Kidney glomerular epithelial cell (primary cell): ENCODE results near the gene ARFIP2.
"Not testable (repeated sequence)": the region's sequence is repeated elsewhere in the genome, so short reads cannot be mapped to it uniquely, and the experiment has no call there.

Experiments used
- DNase-seq: peaks from one replicate; lab custom pipeline; 2025; lab: John Stamatoyannopoulos, UW

The ARFIP2 gene, protein sequence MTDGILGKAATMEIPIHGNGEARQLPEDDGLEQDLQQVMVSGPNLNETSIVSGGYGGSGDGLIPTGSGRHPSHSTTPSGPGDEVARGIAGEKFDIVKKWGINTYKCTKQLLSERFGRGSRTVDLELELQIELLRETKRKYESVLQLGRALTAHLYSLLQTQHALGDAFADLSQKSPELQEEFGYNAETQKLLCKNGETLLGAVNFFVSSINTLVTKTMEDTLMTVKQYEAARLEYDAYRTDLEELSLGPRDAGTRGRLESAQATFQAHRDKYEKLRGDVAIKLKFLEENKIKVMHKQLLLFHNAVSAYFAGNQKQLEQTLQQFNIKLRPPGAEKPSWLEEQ

DNA sequence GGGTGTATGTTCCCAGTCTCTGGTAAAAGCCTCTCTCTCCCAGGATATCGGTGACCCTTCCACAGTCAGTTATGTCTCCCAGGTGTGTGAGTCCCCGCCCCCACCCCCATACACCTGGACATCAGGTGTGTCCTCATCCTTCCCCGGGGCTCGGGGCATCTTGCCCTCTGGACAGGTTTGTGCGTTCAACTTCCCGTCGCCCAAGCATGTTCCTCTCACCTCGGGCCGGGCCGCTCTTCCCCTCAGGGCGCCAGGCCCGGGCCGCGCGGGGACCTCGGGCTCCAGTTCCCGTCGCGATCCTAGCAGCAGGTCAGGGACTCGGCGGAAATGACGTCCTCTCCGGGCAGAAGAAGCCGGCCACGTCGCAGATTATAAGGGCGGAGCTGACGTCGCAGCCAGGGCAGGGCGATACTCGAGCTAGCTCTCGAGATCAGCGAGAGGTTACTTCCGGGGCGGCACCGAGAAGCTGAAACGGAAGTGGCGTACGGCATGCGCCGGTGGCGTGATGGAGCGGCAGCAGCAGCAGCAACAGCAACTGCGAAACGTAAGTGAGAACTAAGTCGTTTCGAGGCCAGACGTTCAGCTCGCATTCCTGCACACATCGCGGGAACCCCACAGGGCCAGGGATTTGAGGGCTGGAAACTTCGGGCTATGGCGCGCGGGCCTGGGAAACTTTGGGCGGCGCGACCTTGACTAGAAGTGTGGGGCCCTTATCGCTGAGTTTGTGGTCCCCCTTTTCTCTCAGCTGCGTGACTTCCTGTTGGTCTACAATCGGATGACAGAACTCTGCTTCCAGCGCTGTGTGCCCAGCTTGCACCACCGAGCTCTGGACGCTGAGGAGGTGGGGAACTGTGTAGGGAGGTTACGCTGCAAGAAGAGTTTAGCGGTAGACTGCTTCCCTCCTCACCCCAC is at the start of gene ARFIP2, which contains the start of gene TIMM10B:
Gene ARFIP2 (minus strand): TSS at position 320 of the 912 bp plus-strand sequence. CDS start 910 bp downstream, outside the sequence.
Gene TIMM10B (plus strand): TSS at position 490 of the 912 bp plus-strand sequence. CDS start 16 bp downstream, at position 506.
- peak; percentile 95 for DNase-seq

DNA sequence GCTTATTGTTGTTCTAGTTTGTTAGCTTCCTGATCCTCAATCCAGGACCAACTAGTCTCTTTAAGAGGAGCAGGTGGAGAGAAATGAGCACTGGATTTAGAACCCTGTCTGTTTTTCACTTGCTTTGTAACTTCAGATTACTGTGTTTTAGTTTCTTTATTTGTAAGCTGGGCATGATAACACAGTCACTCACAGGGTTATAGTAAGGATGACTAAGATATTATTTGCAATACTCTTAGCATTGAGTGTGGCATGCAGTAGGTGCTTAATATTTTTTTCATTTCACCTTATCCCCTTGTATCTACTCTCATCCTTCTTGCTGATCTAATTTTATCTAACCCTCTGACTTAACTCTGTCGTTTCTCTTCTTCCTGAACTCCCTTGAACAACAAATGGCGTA is 49.7 kb upstream of the ARFIP2 start:
- no peak for DNase-seq

DNA sequence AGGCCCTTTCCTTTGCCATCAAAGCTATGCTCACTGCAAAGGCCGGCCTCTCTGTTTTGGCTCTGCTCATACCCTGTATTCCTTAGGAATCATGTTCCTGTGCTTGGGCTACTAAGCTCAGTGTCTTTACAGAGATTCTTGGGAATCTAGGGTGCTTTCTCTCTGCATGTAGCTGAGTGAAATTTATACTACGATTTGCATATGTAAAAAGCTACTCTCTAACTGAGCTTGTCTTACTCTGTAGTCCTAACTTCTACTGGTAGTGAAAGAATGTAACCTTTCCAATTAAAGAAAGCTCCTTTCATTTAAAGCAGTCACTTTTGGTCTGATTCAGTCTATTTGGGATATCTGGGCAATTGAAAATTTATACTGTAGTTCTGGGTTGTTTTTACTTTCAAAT is 48.1 kb upstream of the ARFIP2 start:
- no peak for DNase-seq

DNA sequence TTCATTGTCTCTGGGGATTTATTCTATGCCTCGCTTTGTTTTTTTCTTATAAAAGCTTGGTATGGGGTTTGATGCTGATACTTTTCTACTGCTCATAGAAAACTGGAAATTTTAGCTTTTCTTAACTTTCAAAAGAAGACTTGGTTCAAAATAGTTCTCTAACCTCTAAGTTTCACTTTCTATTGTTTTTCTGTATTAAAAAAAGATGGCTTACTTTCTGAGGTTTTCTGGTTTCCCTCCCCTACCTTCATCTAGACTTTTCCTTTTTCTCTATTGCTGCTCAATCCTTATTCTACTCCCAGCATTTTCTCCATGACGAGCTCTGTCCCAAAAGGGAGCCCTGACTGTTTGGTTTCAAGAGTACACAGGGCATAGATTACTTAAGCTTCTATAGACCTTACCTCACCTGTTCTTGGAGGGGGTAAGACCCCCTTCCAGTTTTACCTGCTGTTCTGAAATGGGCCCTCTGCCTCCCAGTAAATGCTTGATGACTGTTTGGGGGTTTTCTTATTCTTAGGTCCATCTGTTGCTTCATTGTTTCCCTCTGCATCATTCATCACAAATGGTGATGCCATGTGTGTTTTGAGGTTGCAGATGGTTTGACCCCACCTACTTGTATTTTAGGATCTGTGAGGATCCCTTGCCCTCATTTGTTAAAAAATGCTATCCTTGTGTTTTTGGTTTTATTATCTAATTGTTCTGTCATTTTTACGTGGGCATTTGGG is 45.4 kb upstream of the ARFIP2 start:
- DNase-seq: no peak

DNA sequence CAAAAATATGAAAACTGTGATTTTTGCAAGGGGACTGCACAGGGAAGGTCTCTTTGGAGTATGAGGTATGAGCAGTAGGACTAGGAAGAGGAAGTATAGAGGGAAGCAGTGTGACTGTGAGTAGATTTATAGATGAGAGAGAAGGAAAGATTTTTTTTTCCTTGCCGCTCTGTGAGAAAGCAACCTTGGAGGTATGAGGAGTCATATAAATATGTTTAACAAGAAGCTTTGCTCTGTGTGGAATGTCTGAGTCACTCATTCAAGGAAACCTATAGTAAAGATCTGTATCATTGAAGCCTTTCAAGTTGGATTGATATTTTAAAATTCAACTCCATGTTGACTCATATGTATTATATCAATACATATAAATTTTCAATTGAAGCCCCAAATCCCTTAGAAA is 42.1 kb upstream of the ARFIP2 start:
- DNase-seq: peak; percentile 50

DNA sequence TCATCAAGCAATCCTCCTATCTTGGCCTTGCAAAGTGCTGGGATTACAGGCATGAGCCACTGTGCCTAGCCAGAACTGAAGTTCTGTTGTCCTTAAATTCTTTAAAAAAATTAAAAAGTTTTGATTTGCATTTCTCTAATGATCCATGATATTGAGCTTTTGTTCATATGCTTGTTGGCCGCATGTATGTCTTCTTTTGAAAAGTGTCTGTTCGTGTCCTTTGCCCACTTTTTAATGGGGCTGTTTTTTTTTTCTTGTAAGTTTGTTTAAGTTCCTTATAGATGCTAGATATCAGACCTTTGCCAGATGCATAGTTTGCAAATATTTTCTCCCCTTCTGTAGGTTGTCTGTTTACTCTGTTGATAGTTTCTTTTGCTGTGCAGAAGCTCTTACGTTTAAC is 40.8 kb upstream of the ARFIP2 start:
- not testable (repeated sequence) for DNase-seq

DNA sequence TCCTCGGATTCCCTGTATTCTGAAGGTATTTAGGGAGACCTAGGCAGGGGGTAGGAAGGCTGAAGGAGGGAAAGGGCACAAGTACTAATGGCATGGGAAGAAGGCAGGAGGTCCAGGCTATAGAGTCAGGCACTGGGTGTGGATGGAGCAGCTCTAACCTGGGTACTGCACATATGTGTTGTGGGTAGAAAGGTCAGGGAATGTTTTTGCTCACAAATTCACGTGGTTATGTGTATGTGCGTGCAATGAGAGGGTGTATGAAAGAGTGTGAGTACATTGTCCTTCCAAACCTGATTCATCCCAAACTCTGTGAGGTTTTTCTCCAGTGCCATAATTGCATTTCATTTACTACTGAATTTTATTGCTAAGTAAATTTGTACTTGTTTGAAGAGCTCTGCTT is 39.1 kb upstream of the ARFIP2 start:
- no peak for DNase-seq

DNA sequence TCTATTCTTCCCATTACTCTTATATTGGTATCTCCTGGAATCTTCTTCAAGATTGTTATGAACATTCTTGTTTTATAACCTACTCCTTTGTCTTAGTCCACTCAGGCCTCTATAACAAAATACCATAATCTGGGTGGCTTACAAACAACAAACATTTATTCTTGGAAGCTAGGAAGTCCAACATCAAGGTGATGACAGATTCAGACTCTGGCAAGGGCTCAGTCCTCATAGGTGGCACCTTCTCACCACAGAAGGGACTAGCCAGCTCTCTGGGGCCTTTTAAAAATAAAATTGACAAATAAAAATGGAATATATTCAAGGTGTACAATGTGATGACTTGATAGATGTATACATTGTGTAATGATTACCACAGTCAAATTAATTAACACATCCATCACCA is 35.7 kb upstream of the ARFIP2 start:
- DNase-seq: no peak

DNA sequence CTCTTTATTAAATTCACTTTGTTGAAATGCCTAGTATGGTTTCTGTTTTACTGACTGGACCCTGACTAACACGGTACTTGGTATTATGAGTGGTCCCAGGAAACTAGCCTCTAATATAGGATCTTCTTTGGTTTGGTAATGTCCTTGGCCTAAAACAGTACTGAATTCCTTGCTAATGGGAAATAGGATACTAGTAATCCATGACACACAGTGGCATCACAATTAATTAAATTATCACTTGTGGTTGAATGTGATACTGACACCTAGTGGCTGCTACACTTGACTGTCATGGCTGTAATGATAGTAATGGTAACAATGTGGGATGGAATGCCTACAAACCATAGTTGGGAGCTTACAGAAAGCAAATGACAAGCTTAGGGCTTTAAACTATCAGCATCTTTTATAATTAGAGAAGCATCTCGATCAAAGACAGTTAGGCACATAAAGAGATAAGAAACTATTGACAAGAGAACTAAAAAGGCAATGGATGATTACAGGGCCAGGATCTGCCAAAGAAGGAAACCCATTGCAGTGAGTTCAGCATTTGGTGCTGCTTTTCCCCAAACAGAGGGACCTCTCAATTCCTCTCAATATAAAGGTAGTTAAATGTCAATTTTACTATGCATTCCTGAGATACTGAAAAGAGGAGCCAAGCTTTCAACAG is 24.6 kb upstream of the ARFIP2 start:
- DNase-seq: peak; percentile 56

DNA sequence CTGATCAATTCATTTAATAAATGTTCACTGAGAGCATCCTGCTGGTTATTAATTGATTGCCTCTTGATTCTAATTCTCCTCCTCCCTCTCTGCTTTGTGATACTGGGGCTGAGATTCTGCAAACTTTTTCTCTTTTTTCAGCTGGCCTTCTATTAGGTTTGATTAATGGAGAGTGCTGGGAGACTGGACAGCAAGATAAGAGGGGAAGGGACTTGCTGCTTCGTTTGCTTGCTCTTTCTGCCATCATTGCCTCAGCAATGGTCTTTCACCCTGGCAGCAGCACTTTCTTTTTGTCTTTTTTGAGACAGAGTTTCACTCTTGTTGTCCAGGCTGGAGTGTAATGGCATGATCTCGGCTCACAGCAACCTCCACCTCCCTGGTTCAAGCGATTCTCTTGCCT is 23.0 kb upstream of the ARFIP2 start:
- DNase-seq: no peak

DNA sequence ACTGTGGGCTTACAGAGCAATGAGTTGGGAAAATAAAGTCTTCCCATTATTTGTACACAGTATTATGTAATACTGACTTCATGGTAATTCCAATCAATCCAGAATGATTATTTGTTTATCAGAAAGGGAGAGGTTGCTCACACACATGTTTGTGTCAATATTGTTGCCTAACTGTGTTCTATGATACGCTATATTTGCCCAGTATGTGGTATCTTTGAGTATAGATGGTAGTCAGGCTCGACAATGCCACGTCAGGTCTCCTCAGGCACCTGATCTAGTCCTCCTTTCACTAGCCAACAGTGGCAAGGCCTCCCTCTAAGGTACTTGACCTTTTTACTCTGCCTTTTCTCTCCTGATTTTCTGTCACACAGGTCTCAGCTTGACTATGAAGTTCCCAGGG is 21.3 kb upstream of the ARFIP2 start:
- no peak for DNase-seq

DNA sequence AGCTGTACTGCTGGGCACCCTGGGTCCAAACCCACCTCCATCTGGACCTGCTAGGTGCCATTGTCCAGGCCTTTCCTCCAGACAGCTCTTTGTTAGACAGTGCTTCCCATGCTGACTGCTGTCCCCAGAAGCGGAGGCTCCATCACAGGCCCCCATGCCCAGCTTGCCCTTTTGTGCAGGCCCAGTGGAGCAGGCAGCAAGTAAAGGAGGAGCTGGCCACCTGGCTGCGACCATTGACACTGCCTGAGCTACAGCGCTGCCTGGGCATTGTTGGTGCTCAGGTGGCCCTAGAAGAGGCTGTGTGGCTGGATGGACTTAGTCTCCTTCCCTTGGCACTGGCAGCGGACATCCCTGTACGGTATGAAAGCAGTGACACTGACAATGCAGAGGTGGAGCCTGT is 17.4 kb upstream of the ARFIP2 start:
- DNase-seq: no peak

DNA sequence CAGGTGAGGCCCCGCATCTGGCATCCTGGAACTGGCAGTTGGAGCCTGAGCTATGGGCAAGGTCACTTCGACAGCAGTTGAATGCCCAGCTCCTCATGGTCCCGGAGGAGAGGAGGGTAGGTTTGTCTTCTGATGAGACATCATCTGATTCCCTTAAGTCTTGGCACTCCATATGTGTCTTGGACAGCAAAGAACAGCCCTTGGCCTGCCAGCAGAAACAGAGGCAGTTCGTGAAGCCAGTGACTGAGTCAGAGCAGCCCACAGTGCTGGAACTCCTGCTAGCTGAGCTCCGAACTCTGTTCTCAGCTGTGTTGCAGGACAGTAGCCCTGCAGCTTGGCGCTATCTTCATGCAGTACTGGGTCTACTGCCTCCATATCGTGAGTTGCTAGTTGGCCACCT is 17.0 kb upstream of the ARFIP2 start:
- no peak for DNase-seq

DNA sequence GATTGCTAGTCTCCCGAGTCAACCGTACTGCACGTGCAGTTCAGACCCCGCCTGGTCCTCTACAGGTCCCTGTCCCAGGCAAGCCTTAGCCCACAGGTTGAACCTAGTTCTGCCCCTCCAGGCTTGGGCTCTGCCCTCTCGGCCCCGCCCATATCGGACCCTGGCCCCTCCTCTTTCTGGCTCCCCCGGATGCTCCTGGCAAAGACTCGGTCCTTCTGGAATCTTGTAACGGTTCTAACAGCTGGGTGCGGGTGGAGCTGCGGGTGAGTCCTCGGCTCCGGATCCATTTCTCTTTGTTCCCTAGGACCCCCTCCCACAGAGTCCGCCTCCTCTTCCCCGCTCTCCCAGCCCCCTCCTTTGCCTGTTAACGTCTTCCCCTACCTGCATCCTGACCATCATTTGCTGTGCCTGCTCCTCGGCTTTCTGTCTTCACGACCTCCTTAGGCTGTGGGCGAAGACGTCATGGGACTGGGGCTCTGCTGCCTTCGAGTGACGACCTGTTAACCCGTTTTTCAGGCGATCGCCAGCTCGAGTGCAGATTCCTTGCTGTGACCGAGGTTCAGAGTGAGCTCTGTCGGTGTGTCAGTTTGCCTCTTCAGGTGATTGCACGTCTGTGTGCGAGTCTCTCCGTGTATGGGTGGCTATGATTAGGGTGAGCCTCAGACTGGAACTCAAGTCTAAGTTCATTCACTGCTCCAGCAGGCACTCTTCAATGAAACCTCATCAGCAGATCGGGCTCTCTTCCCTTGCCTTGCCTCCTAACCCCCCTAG is 16.1 kb upstream of the ARFIP2 start, which contains the start of gene DNHD1:
Gene DNHD1 (plus strand): TSS at position 212 of the 771 bp plus-strand sequence. CDS start 936 bp downstream, outside the sequence.
- no peak for DNase-seq

DNA sequence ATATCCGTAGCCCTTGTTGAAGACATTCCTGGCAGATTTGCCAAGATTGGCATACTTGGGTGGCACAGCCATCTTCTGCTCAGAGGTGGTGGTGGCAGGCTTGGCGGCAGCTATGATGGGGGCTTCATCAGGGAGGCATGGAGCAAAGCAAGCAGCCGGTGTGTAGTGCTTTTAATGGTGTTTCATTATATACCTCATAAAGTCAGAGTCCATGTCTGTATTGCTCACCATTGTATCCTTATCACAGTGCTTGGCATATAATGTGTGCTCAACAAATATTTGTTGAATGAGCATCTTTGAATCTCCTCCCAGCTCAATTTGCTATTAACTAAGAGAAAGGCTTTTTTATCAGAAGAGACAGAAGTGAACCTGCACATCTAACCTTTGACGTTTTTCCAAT is 8.2 kb upstream of the ARFIP2 start:
- DNase-seq: no peak

DNA sequence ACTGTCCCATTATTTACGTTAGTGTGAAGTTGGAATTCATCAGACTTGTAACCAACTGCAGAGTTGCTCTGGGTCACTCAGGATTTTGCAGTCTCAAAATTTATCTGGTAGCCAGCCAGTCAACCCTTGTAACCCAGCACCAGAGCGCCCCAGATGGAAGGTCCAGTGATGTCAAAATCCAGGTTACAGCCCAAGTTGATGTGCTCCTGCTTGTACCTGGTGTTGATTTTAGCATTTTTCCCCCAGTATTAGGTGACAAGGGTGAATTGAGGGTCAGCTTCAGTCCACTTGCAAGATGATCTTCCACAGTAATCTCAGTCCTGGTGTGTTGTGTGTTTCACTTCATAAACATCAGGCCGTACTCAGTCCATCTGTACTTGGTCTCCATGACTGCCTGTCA is 7.7 kb upstream of the ARFIP2 start:
- no peak for DNase-seq

DNA sequence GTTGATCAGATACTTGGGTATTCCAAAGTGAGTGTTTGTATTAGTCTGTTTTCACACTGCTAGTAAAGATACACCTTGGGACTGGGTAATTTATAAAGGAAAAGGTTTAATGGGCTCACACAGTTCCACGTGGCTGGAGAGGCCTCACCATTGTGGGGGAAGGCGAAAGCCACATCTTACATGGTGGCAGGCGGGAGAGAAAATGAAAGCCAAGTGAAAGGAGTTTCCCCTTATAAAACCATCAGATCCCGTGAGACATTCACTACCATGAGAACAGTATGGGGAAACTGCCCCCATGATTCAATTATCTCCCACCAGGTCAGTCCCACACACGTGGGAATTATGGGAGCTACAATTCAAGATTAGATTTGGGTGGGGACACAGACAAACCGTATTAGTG is 7.2 kb upstream of the ARFIP2 start:
- no peak for DNase-seq

DNA sequence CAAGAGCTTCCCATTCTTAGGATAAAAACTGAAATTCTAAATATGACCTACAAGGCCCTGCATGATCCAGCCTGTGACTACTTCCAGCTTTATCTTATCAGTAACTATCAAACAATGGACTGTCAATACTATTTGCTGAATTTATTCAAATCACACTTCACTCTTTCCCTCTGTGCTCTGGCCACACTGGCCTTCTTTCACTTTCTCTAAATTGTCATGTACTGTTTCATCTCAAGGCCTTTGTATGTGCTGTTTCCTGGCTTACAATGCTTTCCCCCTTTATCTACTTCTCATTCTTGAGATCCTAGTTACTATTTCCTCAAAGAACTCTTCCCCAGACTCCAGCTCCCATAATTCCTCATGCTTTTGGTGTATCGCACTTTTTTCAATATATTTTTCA is 5.8 kb upstream of the ARFIP2 start:
- no peak for DNase-seq

DNA sequence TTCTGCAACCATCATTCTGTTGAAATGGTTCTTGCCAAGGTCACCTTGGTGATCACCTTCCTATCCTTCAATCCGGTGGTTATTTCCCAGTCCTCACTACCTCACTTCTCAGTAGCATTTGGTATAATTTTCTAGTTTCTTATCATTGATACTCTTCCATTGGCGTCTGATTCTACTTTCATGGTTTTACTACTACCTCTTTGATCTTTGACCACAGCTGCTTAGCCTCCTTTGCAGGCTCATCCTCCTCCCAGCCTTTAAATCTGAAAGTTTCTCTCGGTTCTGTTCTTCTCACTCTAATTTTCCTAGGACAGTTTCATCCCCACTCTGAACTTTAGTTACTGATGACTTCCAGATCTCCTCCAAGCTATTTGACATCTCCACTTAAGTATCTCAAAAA is 5.1 kb upstream of the ARFIP2 start:
- DNase-seq: no peak

DNA sequence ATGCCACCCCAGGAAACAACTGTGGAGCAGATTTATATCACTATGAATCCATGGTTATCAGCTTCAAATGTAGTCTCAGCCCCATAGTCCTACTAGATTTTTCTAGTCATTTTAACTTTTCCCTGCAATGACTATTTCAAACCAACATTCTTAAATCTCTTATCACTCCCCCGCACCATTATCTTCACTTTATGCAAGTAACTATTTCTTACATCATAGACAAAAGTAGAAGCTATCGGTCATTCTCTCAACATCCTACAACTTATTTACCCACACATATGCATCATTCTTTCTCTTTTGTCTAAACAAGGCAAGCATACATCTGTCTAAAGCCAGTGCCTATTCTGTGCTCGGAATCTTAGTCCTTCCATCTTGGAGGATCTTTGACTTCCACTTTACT is 4.5 kb upstream of the ARFIP2 start:
- DNase-seq: no peak

DNA sequence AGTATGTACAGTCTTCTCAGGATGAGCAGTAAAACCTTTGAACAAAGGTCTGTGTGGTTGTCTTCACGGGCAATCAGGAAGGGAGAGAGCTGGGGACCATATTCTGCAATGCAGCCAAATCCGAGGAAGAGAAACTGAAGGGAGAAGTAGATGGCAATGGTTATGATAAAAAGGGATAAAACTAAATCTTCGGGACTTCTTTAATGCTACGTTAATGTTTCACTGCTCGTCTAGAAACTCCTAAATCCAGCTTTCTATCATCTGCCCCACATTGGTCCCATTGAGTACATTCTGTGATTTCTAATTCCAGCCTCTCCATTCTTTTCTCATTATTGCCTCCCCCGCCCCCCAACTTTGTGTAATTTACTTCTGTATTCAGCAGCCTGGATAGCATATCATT is 1.9 kb upstream of the ARFIP2 start:
- DNase-seq: no peak
